ENCODE results near the gene KANK4.

The KANK4 gene

DNA sequence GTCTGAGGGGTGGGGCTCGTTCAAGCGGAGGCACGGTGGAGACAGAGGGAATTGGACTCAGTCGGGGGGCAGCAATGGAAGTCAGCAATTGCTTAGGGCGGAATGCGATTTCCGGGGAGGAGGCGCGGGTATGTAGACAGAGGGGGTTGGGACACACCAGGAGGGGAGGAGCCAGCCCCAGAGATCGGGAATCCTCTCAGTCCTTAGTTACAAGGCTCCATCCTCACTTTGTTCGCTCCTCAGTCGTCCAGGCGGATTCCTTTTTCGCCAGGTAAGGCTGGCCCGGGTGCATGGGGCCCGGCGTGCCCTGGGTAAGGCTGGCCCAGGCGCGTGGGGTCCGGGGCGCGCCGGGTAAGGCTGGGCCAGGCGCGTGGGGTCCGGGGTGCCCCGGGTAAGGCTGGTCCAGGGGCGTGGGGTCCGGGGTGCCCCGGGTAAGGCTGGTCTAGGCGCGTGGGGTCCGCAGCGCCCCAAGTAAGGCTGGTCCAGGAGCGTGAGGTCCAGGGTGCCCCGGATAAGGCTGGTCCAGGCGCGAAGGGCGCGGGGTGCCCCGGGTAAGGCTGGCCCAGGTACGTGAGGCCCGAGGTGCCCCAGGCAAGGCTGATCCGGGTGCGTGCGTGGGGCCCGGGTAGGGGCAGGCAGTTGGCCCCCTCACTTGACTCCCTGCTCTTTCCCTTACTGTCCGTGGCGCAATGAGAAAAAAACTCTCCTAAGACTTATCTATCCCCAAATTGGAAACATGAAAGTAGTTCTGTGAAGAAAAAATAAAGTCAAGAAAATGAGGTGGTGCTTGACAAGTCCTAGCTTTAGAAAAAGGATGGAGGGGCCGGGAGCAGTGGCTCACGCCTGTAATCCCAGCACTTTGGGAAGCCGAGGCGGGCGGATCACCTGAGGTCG lies 124.3 kb downstream of the KANK4 start, which contains the start of gene L1TD1:
Gene L1TD1 (plus strand): TSS at position 199 of the 894 bp plus-strand sequence. CDS start 11,780 bp downstream, outside the sequence.
- no peak for DNase-seq
- in situ Hi-C loops (cut with HindIII; ENCODE audit: low pct_ligation_motif_present, low pct_unique_long_range_greater_than_20kb, low sequenced_read_pairs) = no loop called here

DNA sequence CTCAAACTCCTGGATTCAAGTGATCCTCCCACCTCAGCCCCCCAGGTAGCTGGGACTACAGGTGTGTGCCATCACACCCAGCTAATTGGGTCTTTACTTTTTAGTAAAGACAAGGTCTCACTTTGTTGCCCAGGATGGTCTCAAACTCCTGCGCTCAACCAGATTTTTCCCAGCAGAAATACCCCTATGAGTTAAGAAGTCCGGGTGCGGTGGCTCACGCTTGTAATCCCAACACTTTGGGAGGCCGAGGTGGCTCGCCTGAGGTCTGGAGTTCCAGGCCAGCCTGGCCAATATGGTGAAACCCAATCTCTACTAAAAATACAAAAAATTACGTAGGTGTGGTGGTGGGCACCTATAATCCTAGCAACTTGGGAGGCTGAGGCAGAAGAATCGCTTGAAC lies 131.1 kb downstream of the KANK4 start:
- DNase-seq = no peak
- in situ Hi-C loops (cut with HindIII; ENCODE audit: low pct_ligation_motif_present, low pct_unique_long_range_greater_than_20kb, low sequenced_read_pairs) = no loop called here

DNA sequence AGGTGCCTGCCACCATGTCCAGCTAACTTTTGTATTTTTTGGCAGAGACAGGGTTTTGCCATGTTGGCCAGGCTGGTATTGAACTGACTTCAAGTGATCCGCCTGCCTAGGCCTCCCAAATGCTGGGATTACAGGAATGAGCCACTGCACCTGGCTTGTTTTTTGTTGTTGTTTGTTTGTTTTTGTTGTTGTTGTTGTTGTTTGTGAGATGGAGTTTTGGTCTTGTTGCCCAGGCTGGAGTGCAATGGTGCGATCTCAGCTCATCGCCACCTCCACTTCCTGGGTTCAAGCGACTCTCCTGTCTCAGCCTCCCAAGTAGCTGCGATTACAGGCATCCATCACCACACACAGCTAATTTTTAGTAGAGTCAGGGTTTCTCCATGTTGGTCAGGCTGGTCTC lies 131.7 kb downstream of the KANK4 start:
- in situ Hi-C loops (cut with HindIII; ENCODE audit: low pct_ligation_motif_present, low pct_unique_long_range_greater_than_20kb, low sequenced_read_pairs) = no loop called here

More for the DNA sequence above, 131.7 kb downstream of the KANK4 start:
- no peak for DNase-seq

All from ACHN (cell line).